GM19467 (cell line): ENCODE results near the gene ABHD17A.

ENCODE experiments used
- ATAC-seq: cut with Tn5 transposase; IDR thresholded peaks from one replicate; pipeline ENCODE4 v1.9.1; 2021; ENCODE audit warnings: mild to moderate bottlenecking, moderate library complexity; ENCODE audit not compliant: unreplicated experiment

Gene ABHD17A

GRCh38 chr19:1841209-1841924, 43.9 kb downstream of the ABHD17A start:
- no peak for ATAC-seq

GRCh38 chr19:1840541-1841115, 44.7 kb downstream of the ABHD17A start:
- no peak for ATAC-seq

- ATAC-seq = no peak
Observed at GRCh38 chr19:1839658-1840540, 45.4 kb downstream of the ABHD17A start.

GRCh38 chr19:1837625-1838105, 47.6 kb downstream of the ABHD17A start:
- no peak for ATAC-seq

GRCh38 chr19:1837222-1837565, 48.1 kb downstream of the ABHD17A start:
- no peak for ATAC-seq

GRCh38 chr19:1836458-1837221, 48.7 kb downstream of the ABHD17A start:
- ATAC-seq = no peak

GRCh38 chr19:1833540-1833939, 51.8 kb downstream of the ABHD17A start:
- ATAC-seq = no peak

- no peak for ATAC-seq
Observed at GRCh38 chr19:1832046-1832663, 53.1 kb downstream of the ABHD17A start.

GRCh38 chr19:1830978-1831377, 54.3 kb downstream of the ABHD17A start:
- ATAC-seq = no peak

GRCh38 chr19:1830568-1830967, 54.7 kb downstream of the ABHD17A start:
- ATAC-seq = no peak

- no peak for ATAC-seq
Observed at GRCh38 chr19:1829958-1830357, 55.3 kb downstream of the ABHD17A start.

- no peak for ATAC-seq
Observed at GRCh38 chr19:1828279-1829238, 56.7 kb downstream of the ABHD17A start.

- ATAC-seq = no peak
Observed at GRCh38 chr19:1827566-1828278, 57.6 kb downstream of the ABHD17A start.
